GM19025 (cell line): ENCODE data around the gene TRDN.

Experiments used
- ATAC-seq: cut with Tn5 transposase; IDR thresholded peaks from one replicate; pipeline ENCODE4 v1.9.1; 2021; ENCODE audit warnings: mild to moderate bottlenecking, low read depth, moderate library complexity; ENCODE audit not compliant: unreplicated experiment

TRDN gene

GRCh38 chr6:123203928-123204327 is 432.8 kb downstream of the TRDN start:
- ATAC-seq, result no peak

GRCh38 chr6:123201869-123202372 is 434.8 kb downstream of the TRDN start:
- no peak for ATAC-seq

- no peak for ATAC-seq
Observed at GRCh38 chr6:123193298-123193697, 443.5 kb downstream of the TRDN start.

GRCh38 chr6:123189816-123190215 is 446.9 kb downstream of the TRDN start:
- ATAC-seq, result no peak

GRCh38 chr6:123182998-123183397 is 453.8 kb downstream of the TRDN start:
- no peak for ATAC-seq

GRCh38 chr6:123176706-123177105 is 460.0 kb downstream of the TRDN start:
- no peak for ATAC-seq

- no peak for ATAC-seq
Observed at GRCh38 chr6:123171341-123172115, 465.2 kb downstream of the TRDN start.

- ATAC-seq, result no peak
Observed at GRCh38 chr6:123169774-123170095, 467.0 kb downstream of the TRDN start.

- no peak for ATAC-seq
Observed at GRCh38 chr6:123168892-123169773, 467.6 kb downstream of the TRDN start.

GRCh38 chr6:123168466-123168865 is 468.3 kb downstream of the TRDN start:
- no peak for ATAC-seq
